ENCODE data around the gene STAT1.
"Not testable (repeated sequence)": the region's sequence is repeated elsewhere in the genome, so short reads cannot be mapped to it uniquely, and the experiment has no call there.

The STAT1 gene

DNA sequence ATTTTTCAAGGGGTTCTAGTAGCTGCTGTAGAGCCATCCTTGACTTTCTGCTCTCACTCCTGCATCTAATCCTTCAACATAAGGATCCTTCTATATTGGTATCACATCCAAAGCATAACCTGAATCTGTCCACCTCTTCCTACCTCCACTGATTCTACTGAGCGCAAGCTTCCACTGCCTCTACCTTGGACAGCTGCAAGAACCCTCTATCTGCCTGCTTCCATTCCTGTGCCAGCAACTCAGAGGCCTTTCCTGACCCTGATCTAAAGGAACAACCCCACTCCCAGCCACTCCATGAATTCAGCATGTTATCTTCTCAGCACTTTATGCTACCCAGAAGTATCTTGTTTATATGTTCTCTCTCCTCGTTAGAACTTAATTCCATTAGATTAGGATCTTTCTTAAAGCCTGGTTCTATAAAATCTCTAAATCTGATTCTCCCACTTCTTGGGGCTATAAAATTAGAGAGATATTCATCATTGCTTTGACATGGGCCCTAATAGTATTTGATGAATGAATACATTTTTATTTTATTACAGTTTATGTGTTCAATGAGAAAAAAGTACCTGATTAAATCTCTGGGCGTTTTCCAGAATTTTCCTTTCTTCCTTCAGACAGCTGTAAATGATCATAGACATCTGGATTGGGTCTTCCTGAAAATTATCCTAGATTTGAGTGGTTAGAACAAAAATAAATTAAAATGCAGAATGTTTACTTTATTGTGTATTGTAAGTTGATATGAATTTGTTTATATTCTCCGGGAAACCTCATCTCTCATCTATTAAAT lies 6.8 kb downstream of the STAT1 start:
- DNase-seq = no peak

GRCh38 chr2:191006297-191006696 lies 7.7 kb downstream of the STAT1 start:
- DNase-seq = no peak

DNA sequence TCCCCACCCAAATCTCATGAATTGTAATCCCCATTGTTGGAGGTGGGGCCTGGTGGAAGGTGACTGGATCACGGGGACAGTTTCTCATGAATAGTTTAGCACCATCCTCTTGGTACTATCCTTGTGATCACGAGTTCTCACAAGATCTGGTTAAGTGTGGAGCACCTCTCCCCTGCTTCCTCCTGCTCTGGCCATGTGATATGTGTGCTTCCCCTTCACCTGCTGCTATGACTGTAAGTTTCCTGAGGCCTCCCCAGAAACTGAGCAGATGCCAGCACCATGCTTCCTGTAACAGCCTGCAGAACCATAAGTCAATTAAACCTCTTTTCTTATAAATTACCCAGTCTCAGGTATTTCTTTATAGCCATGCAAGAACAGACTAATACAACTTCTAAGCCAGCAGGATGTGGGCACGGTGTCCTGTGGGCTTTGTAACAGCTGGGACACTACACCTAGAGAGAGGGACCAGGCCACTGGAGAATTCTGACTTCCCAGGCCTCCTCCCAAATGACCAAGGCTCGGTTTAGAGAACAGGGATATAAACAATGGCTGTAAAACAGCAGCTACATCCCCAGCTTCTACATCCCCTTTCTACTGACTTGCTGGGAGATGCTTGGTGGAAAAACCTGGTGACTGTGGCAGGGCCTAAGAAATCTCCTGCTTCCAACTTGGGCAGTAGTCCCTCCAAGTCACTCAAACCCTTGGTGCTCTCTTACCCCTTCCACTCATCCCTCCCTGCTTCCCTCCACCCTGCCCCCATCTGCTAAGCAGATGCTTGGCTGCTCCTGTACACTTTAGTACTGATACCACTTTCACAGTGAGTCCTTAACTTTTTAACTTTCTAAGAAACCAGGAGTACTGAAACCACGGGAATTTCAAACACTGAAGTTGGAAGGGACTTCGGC lies 10.3 kb downstream of the STAT1 start:
- DNase-seq = no peak

- DNase-seq = no peak
Observed at GRCh38 chr2:191001624-191002023, 12.3 kb downstream of the STAT1 start.

DNA sequence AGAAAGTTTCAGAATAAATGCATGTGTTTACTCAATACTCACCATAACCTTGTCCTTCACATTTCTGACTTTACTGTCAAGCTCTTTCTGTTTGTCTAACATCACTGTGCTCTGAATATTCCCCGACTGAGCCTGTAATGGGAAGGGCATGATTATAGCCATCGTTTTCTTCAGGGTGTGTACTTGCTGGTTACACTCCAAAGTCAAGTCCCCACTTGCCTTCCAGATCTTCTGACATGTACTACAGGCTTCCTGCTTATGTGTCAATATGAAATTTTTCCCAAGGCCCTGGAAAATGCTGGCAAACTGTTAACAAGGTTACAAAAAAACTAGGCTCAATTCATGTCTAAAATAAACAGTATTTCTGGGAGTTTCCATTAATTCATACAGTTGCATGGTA lies 12.9 kb downstream of the STAT1 start:
- DNase-seq = no peak

DNA sequence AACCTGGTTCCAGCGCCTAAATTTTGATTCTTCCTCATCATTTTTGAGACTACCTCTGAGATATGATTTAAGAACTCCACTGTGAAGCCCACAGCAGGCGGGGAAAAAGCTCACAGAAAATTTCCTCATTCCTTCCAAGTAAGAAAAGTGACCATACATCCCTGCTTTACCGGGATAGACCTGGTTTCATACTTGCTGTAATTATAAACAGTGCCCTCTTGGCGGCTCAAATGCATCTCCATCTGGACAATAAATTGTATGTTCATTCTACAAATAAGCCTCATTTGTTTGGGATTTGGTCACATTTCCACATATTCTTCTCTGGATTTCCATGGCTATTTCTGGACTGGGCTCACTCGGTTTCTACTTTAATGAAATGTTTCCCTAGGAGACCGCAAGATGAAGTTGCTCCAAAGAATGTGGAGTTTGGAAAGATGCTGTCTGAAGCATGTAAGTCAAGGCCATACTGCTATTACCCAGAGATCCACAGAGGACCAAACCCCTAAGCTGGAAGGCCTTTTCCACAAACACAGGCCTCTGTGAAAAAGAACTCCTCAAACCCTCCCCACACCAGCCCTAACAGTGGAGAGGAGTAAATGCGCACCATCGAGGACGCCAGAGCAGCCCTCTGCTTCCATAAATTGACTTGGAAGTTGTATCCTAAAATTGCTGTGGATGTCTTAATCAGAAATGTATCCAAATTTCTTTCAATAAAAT lies 13.9 kb downstream of the STAT1 start:
- DNase-seq = no peak

GRCh38 chr2:190999058-190999457 lies 14.9 kb downstream of the STAT1 start:
- no peak for DNase-seq

GRCh38 chr2:190997526-190998113 lies 16.4 kb downstream of the STAT1 start:
- DNase-seq = no peak

DNA sequence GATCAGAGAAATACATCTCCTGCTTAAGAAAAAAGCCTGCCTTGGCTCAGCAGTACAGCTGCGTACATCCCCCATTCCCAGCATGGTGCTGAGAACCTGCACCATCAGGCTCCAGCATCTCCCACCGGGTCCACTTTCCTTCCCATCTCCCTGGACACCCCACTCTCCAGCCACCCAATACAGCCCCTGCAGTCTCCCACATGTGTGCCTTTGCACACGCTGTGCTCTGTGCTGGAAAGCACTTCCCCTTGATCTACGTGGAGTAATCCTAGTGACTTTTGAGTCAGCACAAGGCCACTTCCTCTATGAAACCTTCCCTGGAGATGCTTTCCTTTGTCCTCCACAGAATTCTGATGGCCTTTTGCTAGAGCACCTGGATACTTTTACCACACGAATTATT lies 17.0 kb downstream of the STAT1 start:
- DNase-seq = no peak

GRCh38 chr2:190996338-190996946 lies 17.5 kb downstream of the STAT1 start:
- DNase-seq = peak; percentile 52

DNA sequence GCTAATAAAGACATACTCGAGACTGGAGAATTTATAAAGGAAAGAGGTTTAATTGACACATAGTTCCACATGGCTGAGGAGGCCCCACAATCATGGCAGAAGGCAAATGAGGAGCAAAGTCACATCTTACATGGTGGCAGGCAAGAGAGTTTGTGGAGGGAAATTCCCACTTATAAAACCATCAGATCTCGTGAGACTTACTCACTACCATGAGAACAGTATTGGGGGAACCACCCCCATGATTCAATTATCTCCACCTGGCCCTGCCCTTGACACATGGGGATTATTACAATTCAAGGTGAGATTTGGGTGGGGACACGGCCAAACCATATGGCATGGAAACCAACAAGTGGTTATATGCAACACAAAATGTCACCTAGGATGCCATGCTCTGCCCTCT lies 18.7 kb downstream of the STAT1 start:
- DNase-seq = not testable (repeated sequence)

GRCh38 chr2:190994148-190994547 lies 19.8 kb downstream of the STAT1 start:
- DNase-seq = no peak

- no peak for DNase-seq
Observed at GRCh38 chr2:190993292-190993643, 20.7 kb downstream of the STAT1 start.

DNA sequence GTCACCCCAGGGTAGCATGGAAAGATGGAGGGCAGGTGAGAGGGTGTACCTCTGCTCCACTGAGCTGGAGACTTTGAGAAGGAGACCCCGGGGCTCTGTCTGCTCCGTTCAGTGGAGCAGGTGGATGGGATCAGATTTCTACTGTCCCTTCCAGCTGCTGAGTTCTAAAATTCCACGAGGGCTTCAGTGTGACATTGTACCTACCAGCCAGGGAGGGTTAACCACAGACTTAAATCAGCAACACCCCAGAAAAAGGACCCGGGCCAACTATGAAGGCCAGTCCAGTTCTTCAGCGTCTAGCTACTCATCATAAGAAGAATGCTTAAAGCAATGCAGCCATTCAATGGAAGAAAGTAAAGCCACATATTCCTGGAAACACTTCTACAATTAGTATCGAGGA lies 23.8 kb downstream of the STAT1 start:
- DNase-seq = no peak

DNA sequence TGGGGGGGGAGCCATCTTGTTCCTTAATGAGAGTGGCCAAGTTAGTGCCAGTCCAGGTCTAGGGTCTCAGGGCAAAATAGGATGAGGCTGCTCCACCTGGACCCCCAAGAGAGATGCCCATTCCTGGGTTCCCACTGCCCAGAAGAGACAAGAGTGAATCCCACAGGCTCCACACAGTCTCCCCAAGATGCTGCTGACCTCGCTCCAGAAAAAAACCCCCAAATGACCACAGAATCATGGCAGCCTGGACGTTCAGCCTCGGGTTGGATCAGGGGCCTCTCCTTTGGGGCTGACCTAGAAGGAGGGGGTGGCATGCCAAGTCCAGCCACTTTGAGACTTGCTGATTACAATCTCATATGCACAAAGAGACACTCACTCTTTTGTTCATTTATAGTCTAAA lies 25.1 kb downstream of the STAT1 start:
- DNase-seq = no peak

GRCh38 chr2:190987938-190988337 lies 26.0 kb downstream of the STAT1 start:
- DNase-seq = no peak

DNA sequence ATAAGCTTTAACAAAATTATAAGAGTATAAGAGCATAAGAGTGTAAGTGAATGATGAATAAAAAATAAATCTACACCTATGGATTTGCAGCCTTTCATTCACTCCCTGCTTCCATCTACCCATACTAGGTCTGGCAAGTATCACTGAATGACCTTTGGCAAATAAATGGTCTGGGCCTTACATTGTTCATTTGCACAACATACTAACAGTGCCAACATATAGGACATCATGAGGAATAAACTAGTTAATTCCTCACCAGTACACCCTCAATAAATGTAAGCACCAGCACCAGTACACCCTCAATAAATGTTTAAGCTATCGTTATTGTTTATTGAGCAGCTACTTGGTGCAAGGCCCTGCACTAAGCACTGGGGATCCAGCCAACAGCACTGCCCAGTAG lies 26.9 kb downstream of the STAT1 start:
- no peak for DNase-seq

- DNase-seq = peak; percentile 33
Observed at GRCh38 chr2:190986221-190986953, 27.6 kb downstream of the STAT1 start.

DNA sequence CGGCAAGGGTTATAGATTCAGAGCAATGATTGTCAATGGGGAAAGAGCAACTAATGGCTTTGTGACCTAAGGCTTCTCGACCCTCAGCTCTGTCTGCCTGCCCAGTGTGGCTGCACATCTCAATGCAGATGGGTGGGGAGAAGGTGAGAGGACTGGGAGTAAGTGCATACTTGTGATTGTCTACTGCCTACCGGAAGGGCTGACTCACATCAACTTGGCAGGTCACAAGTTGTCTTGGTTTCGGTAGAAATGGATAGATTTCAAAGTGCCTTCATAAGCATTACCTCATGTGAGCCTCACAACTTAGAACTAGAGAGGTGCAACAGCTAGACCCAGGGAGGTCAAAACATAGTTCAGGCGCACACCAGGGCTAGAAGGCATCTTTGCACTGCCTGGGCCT lies 29.4 kb downstream of the STAT1 start:
- DNase-seq = peak; percentile 30

DNA sequence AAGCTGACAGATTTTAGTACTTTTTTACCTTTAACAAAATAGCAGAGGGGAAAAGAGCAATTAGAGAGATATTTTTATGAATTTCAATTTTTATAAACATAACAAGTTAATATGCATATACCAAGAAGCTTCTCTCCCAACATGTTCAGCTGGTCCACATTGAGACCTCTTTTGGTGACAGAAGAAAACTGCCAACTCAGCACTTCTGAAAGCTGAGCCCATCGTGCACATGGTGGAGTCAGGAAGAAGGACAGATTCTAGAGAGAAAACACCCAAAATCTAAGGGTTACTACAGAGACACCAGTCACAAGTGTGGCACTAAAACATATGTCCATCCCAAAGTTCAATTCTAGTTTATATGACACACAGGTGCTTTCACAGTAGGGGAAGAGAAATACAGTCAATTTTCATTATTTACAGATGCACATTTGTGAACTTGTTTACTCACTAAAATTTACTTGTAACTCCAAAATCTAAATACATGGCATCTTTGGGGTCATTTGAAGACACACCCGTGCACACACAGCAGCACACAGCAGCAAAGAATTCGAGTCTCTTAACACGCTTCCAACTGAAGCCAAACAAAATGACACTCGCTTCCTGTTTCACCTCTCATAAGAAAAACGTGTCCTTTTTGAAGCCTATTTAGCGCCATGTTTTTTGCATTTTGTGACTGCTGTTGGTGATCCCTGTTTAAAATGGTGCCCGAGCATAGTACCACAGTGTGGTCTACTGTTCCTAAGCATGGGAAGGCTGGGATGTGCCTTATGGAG lies 31.5 kb downstream of the STAT1 start:
- DNase-seq = no peak

GRCh38 chr2:190981733-190982132 lies 32.2 kb downstream of the STAT1 start:
- no peak for DNase-seq

Measured in fibroblast of skin of scalp (primary cell).